HUDEP-2 (cell line): ENCODE data around the gene LIM2.

ENCODE experiments used
- DNase-seq, 76 experiments: peaks; one replicate each; lab custom pipeline; 2025; ENCODE audit not compliant: unreplicated experiment in 76 of 76; lab: John Stamatoyannopoulos, UW

Gene LIM2

DNA sequence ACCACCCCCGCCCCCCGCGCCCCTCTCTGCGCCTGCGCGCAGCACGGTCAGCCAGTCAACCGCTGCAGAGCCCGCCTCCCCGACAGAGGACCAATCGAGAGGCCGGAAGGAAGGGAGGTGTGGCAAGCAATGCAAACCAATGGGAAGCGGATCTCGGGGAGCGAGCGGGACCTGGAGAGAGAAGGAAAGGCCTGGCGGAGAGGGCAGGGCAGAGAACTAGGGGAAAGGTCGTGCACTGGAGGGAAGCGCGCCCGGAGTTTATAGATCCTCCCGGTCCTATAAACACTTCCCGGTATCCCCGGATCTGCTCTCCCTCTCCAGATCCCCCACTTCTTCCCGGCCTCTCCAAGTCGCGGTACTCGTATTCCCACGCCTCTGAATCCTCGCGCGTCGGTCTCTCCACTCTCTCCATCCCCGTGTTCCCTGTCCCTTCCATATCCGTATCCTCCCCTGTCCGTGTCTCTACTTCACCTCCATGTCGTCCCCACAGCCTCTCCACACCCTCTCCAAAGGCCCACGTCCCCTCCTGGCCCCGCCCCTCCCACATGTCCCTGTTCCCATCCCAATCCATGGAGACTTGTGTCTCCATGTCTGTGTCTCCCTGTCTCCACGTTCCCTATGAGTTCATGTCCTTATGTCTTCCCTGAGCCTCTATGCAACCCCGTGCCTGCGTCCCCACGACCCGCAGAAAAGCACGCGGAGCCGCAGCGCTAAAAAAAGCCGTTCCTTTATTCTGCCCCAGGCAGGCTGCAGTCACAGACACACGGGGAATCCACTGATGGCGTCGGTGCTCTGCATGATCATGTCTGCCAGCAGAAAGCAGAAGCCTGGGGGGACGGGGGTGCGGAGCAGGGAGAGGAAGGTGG, 21.2 kb downstream of the LIM2 start:
- DNase-seq = peak in 75 of 76 experiments; percentile 67 to 100 (median 99)

DNA sequence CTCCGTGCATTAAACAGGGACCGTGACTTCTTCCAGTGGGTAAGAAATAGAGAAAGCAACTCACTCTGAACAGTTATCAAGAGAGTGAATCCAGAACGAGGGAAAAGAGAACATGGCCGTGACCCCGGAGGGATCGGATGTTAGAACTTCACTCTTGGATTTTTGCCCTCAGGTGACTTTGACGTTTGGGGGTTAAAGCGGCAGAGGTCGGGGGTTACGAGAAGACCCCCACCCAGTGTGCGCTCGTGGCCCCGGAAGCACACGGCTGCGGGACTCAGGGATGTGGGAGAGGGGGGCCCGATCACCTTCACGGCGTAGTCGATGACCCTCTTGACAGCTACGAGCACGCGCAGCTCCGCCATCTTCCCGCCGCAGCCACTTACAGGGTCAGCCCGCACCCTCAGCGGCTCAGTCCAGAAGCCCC, 21.8 kb downstream of the LIM2 start, which contains the start of gene ETFB:
ETFB (minus strand) TSS at position 424 of the 424 bp plus-strand sequence; CDS start at position 362, 62 bp downstream.
- DNase-seq = peak in 1 of 76 experiments; percentile 53

DNA sequence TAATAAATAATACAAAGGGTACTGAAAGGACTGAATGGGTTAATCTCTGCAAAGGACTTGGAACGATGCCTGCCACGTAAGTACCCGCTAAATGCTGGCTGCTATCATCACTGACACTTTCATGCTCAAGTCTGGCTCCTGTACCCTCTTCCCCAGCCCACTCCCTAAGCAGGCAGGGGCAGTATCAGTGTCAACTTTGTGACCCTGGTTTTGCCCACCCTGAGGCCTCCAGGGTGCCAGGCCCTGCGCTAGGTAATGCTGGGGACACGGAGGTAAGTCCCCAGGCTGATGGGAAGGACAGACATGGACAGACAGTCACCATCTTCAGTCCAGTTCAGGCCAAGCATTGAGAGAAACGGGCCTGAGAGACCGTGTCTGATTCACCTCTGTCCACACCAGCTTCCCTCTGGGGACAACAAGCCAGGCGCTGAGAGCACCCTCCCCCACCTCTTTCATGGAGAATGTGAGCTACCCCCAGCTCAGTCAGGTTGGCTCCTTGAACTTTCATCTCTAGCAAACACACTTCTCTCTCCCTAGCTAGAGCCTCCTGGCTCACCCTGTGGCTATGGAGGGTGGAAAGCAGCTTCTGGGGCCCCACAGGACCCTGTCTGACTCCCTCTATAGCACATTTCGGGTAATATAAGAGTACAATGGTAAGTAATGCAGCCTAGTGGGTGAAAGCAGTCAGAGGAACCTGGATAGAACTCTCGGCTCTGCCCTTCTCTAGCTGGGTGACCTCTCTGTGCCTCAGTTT, 22.4 kb downstream of the LIM2 start:
- DNase-seq = peak in 35 of 76 experiments; percentile 12 to 59 (median 35)

DNA sequence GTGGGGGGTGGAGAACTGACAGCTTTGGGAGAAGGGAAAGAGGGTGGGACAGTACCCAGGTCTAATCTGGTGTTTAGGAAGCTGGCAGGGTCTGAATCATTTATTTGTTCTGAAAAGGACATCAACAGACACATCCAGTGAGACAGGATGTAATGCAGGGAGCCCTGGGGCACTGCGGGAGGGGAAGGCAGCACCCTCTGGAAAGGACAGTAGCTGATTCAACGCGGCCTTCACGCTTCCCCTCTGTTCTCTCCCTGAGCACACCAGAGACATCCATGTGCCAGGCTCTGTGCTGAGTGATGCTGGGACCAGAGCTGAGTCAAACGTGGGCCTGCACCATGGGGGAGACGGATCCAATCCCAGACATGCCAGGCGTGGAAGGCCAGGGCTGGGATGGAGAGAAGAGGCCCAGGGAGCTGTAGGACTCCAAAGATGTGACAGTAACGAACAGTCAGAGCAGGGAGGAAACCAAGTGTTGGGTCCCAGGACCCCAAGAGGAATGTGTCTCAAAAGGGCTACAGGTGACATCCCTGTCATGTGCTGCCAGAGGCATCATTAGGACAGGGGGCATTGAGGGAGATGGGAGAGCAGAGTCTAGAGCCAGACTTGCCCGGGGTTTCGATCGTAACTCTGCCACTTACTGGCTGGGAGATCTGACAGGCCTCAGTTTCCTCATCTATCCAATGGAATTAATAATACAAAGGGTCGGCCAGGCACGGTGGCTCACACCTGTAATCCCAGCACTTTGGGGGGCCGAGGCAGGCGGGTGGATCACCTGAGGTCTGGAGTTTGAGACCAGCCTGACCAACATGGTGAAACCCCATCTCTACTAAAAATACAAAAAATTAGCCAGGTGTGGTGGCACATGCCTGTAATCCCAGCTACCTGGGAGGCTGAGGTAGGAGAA, 23.3 kb downstream of the LIM2 start:
- DNase-seq = no peak

DNA sequence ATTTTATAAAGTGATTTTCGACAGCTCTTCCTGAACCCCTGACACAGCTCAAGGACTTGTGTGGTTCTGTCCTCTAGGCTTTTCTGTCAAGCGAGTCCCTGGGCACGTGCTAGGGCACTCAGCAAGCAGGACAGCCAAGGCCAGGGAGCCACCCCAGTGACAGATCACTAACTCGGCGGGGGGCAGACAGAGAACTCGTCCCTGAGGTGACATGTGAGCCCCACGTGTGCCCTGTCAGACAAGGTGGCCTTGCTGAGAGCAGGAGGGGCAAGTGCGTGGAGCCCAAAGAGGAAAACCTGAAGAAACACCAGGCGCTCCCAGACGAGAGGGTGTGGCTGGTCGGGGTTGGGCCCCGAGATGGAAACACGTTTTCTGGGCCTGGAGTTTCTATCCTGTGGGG, 26.5 kb downstream of the LIM2 start:
- no peak for DNase-seq

DNA sequence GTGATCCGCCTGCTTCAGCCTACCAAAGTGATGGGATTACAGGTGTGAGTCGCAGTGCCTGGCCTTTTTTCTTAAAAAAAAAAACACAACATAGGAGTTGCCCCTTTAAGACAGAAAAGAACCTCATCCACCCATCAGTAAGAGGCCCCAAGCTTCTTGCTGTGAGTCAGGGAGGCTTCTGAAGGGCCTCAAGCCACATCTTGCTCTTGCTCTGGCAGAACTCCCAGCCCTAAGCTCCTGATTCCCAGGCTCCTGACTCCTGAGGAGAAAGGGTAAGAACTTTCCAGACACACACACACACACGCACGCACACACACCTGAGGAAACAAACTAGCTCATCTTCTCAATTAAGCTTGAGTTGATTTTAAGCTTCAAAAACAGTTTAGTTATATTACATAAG, 28.5 kb downstream of the LIM2 start:
- no peak for DNase-seq

DNA sequence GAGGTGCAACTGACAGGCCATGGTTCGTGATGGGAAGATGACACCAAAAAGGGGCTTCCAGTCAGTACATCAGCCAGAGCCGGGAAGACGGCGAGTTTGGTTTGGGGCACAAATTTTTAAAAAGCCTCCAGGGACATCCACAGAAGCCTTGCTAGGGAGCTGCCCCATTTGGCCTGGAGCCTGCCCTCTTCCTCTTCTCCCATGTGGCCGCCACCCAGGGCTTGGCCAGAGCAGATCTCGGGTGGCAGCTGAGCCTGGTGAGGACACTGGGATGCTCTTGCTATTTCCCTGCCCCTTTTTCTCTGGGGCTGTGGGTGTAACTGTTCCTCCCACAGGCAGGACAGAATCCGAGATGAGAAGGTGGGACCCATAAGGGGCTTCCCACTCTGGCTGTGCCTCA, 29.8 kb downstream of the LIM2 start:
- DNase-seq = no peak

DNA sequence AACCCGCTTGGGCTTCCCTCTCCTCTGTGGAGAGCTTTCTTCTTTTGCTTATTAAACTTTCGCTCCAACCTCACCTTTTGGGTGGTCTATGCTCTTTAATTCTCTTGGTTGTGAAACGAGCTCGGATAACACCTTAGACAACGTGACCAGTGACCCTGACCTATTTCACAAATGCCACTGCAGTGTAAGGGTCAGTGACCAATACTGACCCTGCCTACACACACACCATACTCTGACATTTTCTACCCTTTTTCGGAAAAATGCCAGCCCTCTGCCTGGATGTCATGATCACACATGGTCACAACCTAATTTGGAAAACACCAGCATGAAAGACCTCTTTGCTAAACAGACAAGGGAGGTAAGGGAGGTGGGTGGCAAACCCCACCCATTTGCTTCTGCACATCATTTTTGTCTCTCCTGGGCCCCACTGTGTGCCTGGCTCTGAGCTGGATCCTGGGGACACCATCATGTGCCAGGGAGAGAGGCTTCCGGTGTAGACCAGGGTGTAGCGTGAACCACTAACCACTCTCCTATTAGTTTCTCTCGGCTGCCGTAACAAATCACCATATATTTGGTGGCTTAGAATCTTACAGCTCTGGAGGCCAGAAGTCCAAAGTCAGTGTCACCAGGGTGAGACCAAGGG, 31.5 kb downstream of the LIM2 start:
- no peak for DNase-seq

DNA sequence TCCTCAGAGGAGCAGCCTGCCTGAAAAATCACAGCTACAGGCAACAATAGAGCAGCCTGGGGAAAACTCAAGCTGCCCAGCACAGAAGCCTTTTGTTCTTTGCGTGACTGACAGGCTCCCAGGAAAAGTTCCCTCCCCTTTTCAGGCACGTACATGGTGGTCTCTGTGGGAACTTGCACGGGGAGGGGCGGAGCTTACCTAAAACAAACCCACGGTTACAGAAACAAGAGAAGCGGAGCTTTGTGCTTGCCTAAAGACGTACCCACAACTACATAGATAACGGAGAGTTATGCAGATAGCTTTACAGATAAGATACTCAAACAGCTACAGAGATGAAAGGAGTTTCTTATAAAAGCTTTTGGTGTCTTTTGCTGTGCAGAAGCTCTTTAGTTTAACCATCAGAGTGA, 33.0 kb downstream of the LIM2 start:
- no peak for DNase-seq

DNA sequence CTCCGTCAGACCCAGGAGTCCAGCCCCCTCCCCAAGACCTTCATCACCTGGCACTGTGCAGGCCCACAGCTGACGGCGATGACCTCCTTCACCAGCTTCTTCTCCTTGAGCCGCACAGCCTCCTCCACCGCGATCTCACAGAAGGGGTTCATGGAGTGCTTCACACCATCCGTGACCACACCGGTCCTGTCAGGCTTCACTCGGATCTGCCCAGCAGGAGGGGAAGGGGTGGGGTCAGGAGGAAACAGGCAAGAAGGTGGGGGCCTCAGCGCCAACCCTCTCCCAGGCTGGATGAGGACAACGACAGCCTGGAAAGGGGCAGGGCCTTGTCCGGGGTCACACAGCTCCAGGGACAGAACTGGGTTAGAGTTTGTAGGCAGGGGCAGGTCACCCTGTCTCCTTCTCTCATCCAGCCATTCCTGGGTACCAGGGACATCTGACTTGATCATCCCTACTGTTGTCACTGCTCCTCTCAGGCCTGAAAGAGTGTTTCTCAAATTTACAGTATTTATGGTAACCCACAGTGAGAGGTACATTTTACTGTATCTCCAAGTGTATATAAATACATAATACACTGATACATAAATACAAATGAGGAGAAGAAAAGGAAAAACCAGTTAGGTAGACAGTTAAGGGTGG, 33.6 kb downstream of the LIM2 start:
- DNase-seq = no peak

DNA sequence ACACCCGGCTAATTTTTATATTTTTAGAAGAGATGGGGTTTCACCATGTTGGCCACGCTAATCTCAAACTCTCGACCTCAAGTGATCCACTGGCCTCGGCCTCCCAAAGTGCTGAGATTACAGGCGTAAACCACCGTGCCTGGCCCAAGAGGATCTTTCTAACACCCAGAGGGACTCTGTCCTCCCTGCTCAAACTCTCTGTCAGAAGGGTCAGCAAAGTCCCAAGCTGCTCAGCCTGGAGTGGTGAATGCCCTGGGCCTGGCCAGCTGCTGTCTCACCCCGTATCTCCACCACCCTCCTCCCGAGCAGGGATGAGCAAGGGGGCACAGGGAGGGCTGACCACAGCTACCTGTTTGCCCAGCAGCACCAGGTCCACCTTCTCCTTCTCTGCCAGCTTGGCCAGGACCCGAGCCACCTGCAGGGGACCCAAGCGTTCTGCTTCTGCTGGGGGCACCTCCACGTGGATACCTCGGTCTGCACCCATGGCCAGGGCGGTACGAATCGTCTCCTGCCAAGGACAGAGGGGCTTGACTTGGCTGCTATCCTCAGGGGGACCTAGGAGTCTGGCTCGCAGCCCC, 34.9 kb downstream of the LIM2 start:
- DNase-seq = no peak

DNA sequence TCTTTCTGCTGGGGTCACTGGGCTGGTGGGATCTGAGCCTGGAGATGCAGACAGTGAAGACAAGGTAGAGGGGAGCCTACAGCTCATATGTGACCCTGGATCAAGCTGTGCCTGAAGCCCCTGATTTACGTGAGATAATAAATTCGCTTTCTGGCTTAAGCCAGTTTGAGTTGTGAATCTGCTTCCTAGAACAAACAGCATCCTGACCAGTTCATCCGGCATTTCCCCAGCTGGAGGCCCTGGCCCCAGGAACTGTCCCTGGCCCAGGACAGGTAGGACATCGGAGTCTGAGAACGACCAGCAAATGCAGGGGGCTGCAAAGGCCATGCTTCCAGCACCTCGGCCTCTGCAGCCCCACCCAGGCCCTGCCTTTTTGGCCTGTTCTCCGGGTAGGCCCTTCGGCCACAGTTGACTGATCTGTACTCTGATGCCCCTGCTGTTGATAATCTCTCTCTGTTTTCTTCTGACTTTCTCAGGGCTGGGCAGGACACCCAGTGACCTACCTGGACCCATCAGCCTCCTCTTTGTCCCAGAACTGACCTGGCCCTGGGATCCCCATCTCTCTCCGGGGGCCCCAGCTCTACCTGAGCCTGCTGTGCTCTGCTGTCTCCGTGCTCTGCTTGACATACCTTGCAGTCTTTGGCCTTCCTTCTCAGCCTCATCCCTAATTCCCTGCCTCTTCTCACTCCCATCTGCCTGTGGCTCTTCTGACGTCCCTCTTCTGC, 36.3 kb downstream of the LIM2 start:
- DNase-seq = no peak

DNA sequence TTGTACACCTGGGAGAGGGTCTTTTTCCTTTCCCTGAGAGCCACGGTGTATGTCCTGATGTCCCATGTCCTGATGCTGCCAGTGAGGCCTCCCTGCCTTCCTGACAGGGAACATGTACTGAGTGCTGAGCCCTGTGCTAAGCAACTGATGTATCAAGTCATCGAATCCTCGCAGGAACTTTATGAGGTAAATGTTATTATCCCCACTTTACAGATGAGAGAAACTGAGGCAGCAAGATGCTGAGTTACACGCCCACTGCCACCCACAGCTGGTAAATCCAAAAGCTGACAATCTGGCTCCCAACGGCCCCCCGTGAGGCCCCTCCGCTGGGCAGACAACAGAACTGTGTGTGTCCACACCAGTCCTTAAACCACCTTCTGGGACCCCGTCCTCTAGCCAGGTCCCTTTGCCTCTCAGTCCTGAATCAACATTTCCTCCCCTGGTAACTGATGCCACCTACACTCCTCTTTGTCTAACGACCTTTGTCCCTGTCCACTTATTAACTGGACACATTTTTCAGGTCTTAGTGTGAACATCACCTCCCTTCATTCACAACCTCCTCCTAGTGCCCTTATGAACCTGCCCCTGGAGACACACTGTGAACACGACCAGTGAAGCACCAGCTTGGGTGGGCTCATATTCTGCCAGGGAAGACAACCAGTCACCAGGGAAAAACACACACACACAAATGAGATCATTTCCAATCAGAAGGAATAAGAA, 40.4 kb downstream of the LIM2 start:
- no peak for DNase-seq

DNA sequence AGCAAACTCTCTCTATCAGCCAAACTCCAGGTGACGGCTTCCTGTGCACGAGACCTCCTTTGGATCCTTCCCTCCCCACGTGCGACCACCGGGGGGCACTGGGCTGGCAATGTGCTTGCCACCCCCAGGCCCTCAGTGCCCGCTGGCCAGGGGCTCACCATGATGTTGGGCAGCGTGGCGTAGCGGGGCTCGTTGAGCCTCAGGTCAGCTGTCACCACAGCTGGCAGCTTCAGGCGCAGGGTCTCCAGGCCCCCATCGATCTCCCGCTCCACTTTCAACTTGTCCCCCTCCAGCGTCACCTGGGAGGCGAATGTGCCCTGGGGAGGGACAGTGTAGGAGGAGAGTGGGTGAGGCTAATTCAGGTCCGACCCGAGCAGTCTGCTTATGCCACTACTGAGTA, 41.0 kb downstream of the LIM2 start:
- DNase-seq = no peak

DNA sequence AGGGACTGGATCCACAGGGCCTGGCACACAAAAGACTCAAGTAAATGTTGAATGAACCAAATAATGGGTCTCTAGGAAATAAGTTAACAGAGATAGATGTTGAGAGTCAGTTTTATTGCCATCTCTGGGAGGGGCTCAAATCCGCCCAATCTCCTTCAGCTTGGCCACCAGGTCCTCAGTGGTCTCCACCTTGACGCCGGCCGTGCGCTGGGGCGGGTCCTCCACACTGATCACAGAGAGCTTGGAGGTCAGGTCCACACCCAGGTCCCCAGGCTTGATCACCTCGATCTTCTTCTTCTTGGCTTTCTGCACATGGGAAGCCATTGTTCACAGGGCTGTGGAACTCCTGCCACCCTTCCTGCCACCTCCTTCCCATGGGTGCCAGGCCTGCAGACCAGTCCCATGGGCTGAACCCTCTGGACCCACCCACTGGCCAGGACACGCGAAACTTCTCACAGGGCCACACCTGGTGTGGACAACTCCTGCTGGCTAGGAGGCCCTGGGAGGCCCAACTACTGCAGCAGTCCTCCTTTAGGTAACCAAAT, 42.6 kb downstream of the LIM2 start:
- no peak for DNase-seq

DNA sequence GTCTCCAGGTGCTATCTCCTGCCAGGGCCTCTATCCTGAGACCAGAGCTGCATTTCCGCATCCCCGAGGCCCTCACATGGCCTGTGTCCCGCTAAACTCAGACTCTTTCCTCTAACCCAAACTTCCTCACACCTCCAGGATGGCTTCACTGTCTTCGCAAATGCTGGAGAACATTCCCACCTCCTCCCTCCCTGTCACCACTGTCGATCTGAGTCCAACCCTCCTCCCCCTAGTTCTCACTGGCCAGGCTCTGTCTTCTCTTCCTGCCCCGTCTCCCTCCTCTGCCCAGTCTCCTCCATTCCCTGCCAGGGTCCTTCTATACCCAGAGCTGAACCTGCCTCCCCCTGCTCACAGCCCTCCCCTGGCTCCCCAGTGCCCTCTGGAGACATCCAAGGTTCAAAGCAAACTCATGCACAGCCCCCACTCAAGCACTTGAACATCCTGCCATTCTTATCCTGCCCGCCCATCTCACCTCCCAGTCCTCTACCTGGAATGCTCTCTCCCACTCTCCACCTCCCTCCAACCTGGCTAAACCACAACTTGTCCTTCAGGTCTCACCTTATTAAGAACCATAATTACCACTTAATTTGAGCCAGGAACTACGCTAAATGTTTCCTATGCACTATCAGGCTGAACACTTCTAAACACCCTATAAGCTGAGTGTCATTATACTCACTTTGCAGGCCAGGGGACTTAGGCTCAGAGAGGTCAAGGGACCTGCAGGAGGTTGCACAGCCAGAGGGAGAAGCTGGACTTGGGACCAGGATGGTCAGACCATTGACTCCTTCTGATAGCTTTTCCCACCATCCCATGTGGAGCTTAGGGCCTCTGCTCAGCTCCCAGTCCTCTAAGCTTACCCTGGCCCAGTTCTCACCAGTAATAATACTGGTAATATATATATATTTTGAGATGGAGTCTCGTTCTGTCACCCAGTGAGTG, 44.9 kb downstream of the LIM2 start:
- DNase-seq = no peak
